GM19099 (cell line): ENCODE measurements around the gene HMGCR.

Experiments used
- POLR2A ChIP-seq: IDR thresholded peaks from 3 replicates; pipeline ENCODE4 v1.6.1; 2011; ENCODE audit warnings: low read depth; ENCODE audit not compliant: insufficient read length; ENCODE audit errors: extremely low read depth

Gene HMGCR

DNA sequence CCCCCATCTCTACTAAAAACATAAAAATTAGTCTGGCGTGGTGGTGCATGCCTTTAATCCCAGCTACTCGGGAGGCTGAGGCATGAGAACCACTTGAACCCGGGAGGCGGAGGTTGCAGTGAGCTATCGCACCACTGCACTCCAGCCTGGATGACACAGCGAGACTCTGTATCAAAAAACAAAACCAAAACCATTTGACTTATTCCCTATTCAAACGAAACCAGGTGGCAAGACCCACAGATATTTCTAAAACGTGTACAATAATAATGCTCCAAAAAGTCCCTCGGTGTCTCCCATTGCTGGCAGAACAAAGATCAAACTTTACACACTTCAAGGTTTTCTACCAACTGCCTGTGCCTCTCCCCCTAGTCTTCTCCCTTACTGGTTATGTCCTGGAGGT is 29.8 kb downstream of the HMGCR start:
- no peak for TF ChIP-seq POLR2A

- no peak for TF ChIP-seq POLR2A
Observed at GRCh38 chr5:75367401-75367800, 30.4 kb downstream of the HMGCR start.

DNA sequence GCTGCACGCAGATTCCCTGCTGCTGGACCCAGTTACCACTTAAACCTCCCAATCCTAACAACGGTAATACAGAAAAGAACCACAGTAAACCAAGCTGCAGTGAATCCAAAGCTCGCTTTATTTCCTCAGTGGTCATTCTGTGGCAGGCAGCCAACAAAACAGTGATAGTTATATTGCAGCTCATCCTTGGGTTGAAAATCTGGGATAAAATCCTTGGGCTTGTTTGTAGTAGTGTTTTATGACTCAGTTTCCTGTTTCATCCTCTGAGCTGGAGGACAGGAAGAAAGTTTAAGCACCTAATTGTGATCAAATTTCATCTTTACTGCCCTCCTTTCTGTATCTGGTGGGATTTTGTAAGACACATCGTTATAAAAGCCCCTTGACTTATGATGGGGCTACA is 31.4 kb downstream of the HMGCR start:
- no peak for TF ChIP-seq POLR2A

GRCh38 chr5:75373862-75374261 is 36.8 kb downstream of the HMGCR start:
- TF ChIP-seq POLR2A: no peak

DNA sequence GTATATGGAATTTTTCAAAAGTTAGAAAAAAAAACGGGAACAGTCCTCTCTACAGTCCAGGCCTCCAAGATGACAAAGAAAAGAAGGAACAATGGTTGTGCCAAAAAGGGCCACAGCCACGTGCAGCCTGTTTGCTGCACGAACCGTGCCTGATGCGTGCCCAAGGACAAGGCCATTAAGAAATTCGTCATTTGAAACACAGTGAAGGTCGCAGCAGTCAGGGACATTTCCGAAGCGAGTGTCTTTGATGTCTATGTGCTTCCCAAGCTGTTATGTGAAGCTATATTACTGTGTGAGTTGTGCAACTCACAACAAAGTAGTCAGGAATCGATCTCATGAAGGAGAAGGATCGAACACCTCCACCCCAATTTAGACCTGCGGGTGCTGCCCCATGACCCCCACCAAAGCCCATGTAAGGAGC is 37.4 kb downstream of the HMGCR start:
- TF ChIP-seq POLR2A: no peak

- TF ChIP-seq POLR2A: no peak
Observed at GRCh38 chr5:75375414-75375813, 38.4 kb downstream of the HMGCR start.

GRCh38 chr5:75380099-75380498 is 43.1 kb downstream of the HMGCR start:
- no peak for TF ChIP-seq POLR2A

GRCh38 chr5:75381456-75381855 is 44.4 kb downstream of the HMGCR start:
- no peak for TF ChIP-seq POLR2A

DNA sequence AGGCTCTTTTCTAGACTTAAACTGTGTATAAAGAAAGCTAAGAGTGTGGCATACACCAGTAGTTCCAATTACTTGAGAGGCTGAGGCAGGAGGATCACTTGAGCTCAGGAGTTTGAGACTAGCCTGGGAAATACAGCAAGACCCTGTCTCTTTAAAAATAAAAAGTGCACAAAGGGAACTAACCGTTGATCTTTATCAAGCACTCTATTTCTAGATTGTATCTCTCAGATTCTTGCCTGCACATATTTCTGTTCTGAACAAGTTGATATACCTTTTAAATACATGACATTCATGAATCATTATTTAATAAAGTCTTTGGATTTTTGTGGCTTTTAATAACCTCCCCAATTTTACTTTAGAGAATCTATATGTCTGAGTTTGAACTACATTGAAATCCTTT is 47.2 kb downstream of the HMGCR start:
- TF ChIP-seq POLR2A: no peak

GRCh38 chr5:75387806-75388205 is 50.8 kb downstream of the HMGCR start:
- TF ChIP-seq POLR2A: no peak

DNA sequence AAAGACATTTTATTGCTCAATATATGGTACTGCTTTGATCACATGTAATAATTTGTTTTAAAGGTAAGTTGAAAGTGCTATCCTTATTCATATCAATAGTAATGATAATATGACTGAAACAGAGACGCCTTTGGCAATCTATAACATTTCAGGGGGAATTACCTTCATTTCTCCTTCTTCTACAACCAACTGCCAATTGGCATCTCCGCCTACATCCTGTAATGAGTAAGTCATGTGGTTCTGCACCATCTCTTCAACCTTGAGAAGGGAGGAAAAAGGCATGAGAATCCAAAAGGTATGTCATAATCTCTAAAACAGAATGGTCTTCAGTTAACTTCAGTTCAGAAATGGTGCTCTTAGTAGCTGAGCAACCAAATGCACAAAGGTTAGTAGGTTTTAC is 52.4 kb downstream of the HMGCR start:
- no peak for TF ChIP-seq POLR2A

DNA sequence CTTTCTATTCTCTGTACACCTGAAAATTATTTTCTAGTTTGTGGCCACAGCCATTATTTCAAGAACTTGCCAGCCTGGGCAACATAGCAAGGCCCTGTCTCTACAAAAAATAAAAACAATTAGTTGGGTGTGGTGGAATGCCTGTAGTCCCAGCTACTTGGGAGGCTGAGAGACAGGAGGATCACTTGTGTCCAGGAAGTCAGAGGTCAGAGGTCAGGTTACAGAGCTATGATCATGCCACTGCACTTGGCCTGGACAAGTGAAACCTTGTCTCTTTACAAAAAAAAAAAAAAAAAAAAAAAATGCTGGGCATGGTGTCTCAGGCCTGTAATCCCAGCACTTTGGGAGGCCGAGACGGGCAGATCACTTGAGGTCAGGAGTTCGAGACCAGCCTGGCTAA is 58.3 kb downstream of the HMGCR start:
- TF ChIP-seq POLR2A: no peak

DNA sequence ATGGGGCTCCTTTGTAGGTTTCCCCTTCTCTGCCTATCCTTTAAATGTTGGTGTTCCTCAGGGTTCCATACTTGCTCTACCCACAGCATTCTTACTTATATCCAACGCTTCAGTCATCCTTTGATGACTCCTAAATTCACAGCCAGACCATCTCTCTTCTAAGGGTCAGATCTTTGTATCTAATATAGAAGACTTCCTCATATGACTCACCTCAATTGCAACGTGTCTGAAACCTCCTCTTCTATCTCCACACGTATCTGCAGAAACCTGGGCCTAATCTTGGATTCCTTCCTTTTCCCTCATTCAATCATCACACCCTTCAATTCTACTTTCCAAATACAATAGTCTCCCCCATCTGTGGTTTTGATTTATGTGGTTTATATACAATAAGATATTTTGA is 68.3 kb downstream of the HMGCR start:
- no peak for TF ChIP-seq POLR2A
